Neural crest cell (in vitro differentiated cells): ENCODE results near the gene TCEANC2. TPM values are rescaled to one million over a fixed set of nuclear protein-coding genes. Genes with fewer than 3 reads are reported as not detected.
A peak's percentile ranks its signal among the peaks of the same experiment; 100 is the strongest.

Experiments used
- DNase-seq: peaks from one replicate; pipeline ENCODE4 v3.0.0; 2021; ENCODE audit warnings: low read depth, mixed read lengths, low spot score
- H3K27ac Mint-ChIP-seq: one replicate; pipeline ENCODE4 v1.8.0; 2021; ENCODE audit warnings: mild to moderate bottlenecking, mixed read lengths; ENCODE audit not compliant: unreplicated experiment
- H3K27me3 Mint-ChIP-seq: 2 replicates; pipeline ENCODE4 v1.8.0; 2021; ENCODE audit warnings: low read depth, mild to moderate bottlenecking, mixed read lengths
- H3K36me3 Mint-ChIP-seq: 2 replicates; pipeline ENCODE4 v1.8.0; 2021; ENCODE audit warnings: low read depth, mild to moderate bottlenecking, mixed read lengths
- H3K4me1 Mint-ChIP-seq: 2 replicates; pipeline ENCODE4 v1.8.0; 2021; ENCODE audit warnings: mixed read lengths
- H3K4me3 Mint-ChIP-seq: one replicate; pipeline ENCODE4 v1.8.0; 2021; ENCODE audit warnings: mild to moderate bottlenecking, mixed read lengths
- H3K9me3 Mint-ChIP-seq: 2 replicates; pipeline ENCODE4 v1.8.0; 2021; ENCODE audit warnings: mixed read lengths
- CTCF ChIP-seq: fragments of 200-600 bp; sonication (generic); conservative IDR thresholded peaks from 2 replicates; pipeline ENCODE4 v1.5.0; 2021; ENCODE audit warnings: antibody characterized with exemption, mild to moderate bottlenecking
- total RNA-seq: library from RNA; stranded (reverse); gene quantifications from 2 replicates; pipeline ENCODE4 v1.2.1, GENCODE V29; 2021

The TCEANC2 gene
- total RNA-seq, 1 donor from 2014 or later = 8.5 TPM

GRCh38 chr1:54069791-54070170 is 16.4 kb downstream of the TCEANC2 start:
- peaks cover 5% of the 10 kb centered on the region for H3K36me3 Mint-ChIP-seq
- no peaks in the 10 kb centered on the region for H3K4me1 Mint-ChIP-seq
- no peak overlapping the region for H3K27ac Mint-ChIP-seq
- TF ChIP-seq CTCF = no peak
- H3K9me3 Mint-ChIP-seq = no peaks in the 10 kb centered on the region
- no peak overlapping the region for H3K4me3 Mint-ChIP-seq
- H3K27me3 Mint-ChIP-seq = no peaks in the 10 kb centered on the region
- no peak for DNase-seq

GRCh38 chr1:54070171-54070837 is 16.9 kb downstream of the TCEANC2 start:
- Mint-ChIP-seq H3K4me3 (no peak overlapping the region), H3K27me3 (no peaks in the 10 kb centered on the region), H3K27ac (no peak overlapping the region), H3K36me3 (peaks cover 5% of the 10 kb centered on the region), H3K9me3 (no peaks in the 10 kb centered on the region), H3K4me1 (no peaks in the 10 kb centered on the region)
- TF ChIP-seq CTCF = peak; percentile 81
- DNase-seq = no peak

- no peak overlapping the region for H3K27ac Mint-ChIP-seq
- DNase-seq = no peak
Measured at GRCh38 chr1:54077359-54077758, 24.0 kb downstream of the TCEANC2 start.

GRCh38 chr1:54080598-54081049 is 27.2 kb downstream of the TCEANC2 start:
- DNase-seq = no peak
- Mint-ChIP-seq H3K36me3 (no peaks in the 10 kb centered on the region), H3K4me3 (no peak overlapping the region), H3K4me1 (peaks cover 4% of the 10 kb centered on the region), H3K27ac (no peak overlapping the region), H3K27me3 (no peaks in the 10 kb centered on the region), H3K9me3 (no peaks in the 10 kb centered on the region)
- no peak for TF ChIP-seq CTCF

More at GRCh38 chr1:54077359-54077758, 24.0 kb downstream of the TCEANC2 start:
- TF ChIP-seq CTCF = no peak
- H3K4me3 Mint-ChIP-seq = no peak overlapping the region
- H3K9me3 Mint-ChIP-seq = no peaks in the 10 kb centered on the region
- H3K4me1 Mint-ChIP-seq = peaks cover 4% of the 10 kb centered on the region
- no peaks in the 10 kb centered on the region for H3K27me3 Mint-ChIP-seq
- no peaks in the 10 kb centered on the region for H3K36me3 Mint-ChIP-seq

GRCh38 chr1:54081306-54082270 is 28.2 kb downstream of the TCEANC2 start:
- peak; percentile 69 for DNase-seq
- H3K27ac Mint-ChIP-seq = no peak overlapping the region
- H3K4me1 Mint-ChIP-seq = peaks cover 4% of the 10 kb centered on the region
- no peaks in the 10 kb centered on the region for H3K36me3 Mint-ChIP-seq
- no peaks in the 10 kb centered on the region for H3K27me3 Mint-ChIP-seq
- no peaks in the 10 kb centered on the region for H3K9me3 Mint-ChIP-seq
- no peak overlapping the region for H3K4me3 Mint-ChIP-seq
- peak; percentile 83 for TF ChIP-seq CTCF
